HEK293 (cell line): Measurements from ENCODE around the gene TAS1R3.
A peak's percentile ranks its signal among the peaks of the same experiment; 100 is the strongest.

Experiments
- EGR2 ChIP-seq: fragments of 450-650 bp; formaldehyde crosslinking; IDR thresholded peaks from 2 replicates; pipeline ENCODE4 v1.5.1; 2016; ENCODE audit warnings: low read depth, missing biosample characterization, missing genetic modification characterization
- GFI1B ChIP-seq: fragments of 450-650 bp; formaldehyde crosslinking; IDR thresholded peaks from 2 replicates; pipeline ENCODE4 v1.5.1; 2016; ENCODE audit warnings: missing biosample characterization, missing genetic modification characterization
- GLIS1 ChIP-seq: fragments of 450-650 bp; formaldehyde crosslinking; IDR thresholded peaks from 2 replicates; pipeline ENCODE4 v1.5.1; 2016; ENCODE audit warnings: missing biosample characterization, missing genetic modification characterization
- HOXD13 ChIP-seq: sonication (generic); formaldehyde crosslinking; IDR thresholded peaks from 2 replicates; pipeline ENCODE4 v1.8.0; 2022; ENCODE audit warnings: missing genetic modification reagents, borderline replicate concordance
- IKZF3 ChIP-seq: fragments of 450-650 bp; IDR thresholded peaks from 2 replicates; pipeline ENCODE4 v1.5.0; 2018; ENCODE audit warnings: missing biosample characterization, mild to moderate bottlenecking, missing genetic modification characterization, moderate library complexity
- KLF1 ChIP-seq: fragments of 450-650 bp; formaldehyde crosslinking; IDR thresholded peaks from 2 replicates; pipeline ENCODE4 v1.5.1; 2016; ENCODE audit warnings: missing biosample characterization, missing genetic modification characterization
- MZF1 ChIP-seq: fragments of 450-650 bp; formaldehyde crosslinking; IDR thresholded peaks from 2 replicates; pipeline ENCODE4 v1.5.1; 2017; ENCODE audit warnings: missing biosample characterization, missing genetic modification characterization, borderline replicate concordance
- PRDM1 ChIP-seq: fragments of 450-650 bp; formaldehyde crosslinking; IDR thresholded peaks from 2 replicates; pipeline ENCODE4; 2016; ENCODE audit warnings: missing biosample characterization, missing genetic modification characterization
- RBAK ChIP-seq: fragments of 450-650 bp; formaldehyde crosslinking; IDR thresholded peaks from 2 replicates; pipeline ENCODE4 v1.5.1; 2016; ENCODE audit warnings: missing biosample characterization, missing genetic modification characterization
- SCRT2 ChIP-seq: fragments of 450-650 bp; formaldehyde crosslinking; IDR thresholded peaks from 2 replicates; pipeline ENCODE4 v1.5.1; 2016; ENCODE audit warnings: missing biosample characterization, missing genetic modification characterization
- SP2 ChIP-seq: fragments of 450-650 bp; formaldehyde crosslinking; IDR thresholded peaks from 2 replicates; pipeline ENCODE4 v1.5.1; 2016; ENCODE audit warnings: missing biosample characterization, missing genetic modification characterization
- SP7 ChIP-seq: fragments of 450-650 bp; formaldehyde crosslinking; IDR thresholded peaks from 2 replicates; pipeline ENCODE4 v1.5.1; 2016; ENCODE audit warnings: missing biosample characterization, missing genetic modification characterization
- ZBTB48 ChIP-seq: fragments of 450-650 bp; formaldehyde crosslinking; IDR thresholded peaks from 2 replicates; pipeline ENCODE4 v1.5.1; 2016; ENCODE audit warnings: missing biosample characterization, missing genetic modification characterization
- ZEB2 ChIP-seq: fragments of 450-650 bp; formaldehyde crosslinking; IDR thresholded peaks from 2 replicates; pipeline ENCODE4 v1.5.1; 2016; ENCODE audit warnings: missing biosample characterization, missing genetic modification characterization
- ZFHX2 ChIP-seq: fragments of 450-650 bp; formaldehyde crosslinking; conservative IDR thresholded peaks from 2 replicates; pipeline ENCODE4 v1.5.1; 2016; ENCODE audit warnings: missing biosample characterization, missing genetic modification characterization
- ZNF140 ChIP-seq: fragments of 450-650 bp; formaldehyde crosslinking; IDR thresholded peaks from 2 replicates; pipeline ENCODE4 v1.5.1; 2016; ENCODE audit warnings: missing biosample characterization, missing genetic modification characterization
- ZNF157 ChIP-seq: fragments of 450-650 bp; formaldehyde crosslinking; IDR thresholded peaks from 2 replicates; pipeline ENCODE4 v1.5.1; 2016; ENCODE audit warnings: missing biosample characterization, missing genetic modification characterization
- ZNF169 ChIP-seq: fragments of 450-650 bp; formaldehyde crosslinking; IDR thresholded peaks from 2 replicates; pipeline ENCODE4 v1.5.1; 2016; ENCODE audit warnings: missing biosample characterization, missing genetic modification characterization
- ZNF174 ChIP-seq: fragments of 450-650 bp; formaldehyde crosslinking; IDR thresholded peaks from 2 replicates; pipeline ENCODE4 v1.5.0; 2017; ENCODE audit warnings: missing biosample characterization, mild to moderate bottlenecking, missing genetic modification characterization
- ZNF239 ChIP-seq: fragments of 450-650 bp; formaldehyde crosslinking; IDR thresholded peaks from 2 replicates; pipeline ENCODE4 v1.5.1; 2016; ENCODE audit warnings: missing biosample characterization, missing genetic modification characterization
- ZNF335 ChIP-seq: fragments of 450-650 bp; formaldehyde crosslinking; conservative IDR thresholded peaks from 2 replicates; pipeline ENCODE4 v1.5.1; 2016; ENCODE audit warnings: missing biosample characterization, missing genetic modification characterization
- ZNF391 ChIP-seq: fragments of 450-650 bp; formaldehyde crosslinking; IDR thresholded peaks from 2 replicates; pipeline ENCODE4 v1.5.1; 2016; ENCODE audit warnings: low read depth, missing biosample characterization, missing genetic modification characterization, borderline replicate concordance
- ZNF473 ChIP-seq: fragments of 450-650 bp; formaldehyde crosslinking; IDR thresholded peaks from 2 replicates; pipeline ENCODE4 v1.5.1; 2017; ENCODE audit warnings: missing biosample characterization, missing genetic modification characterization
- ZNF521 ChIP-seq: fragments of 450-650 bp; formaldehyde crosslinking; IDR thresholded peaks from 2 replicates; pipeline ENCODE4 v1.5.1; 2017; ENCODE audit warnings: missing biosample characterization, mild to moderate bottlenecking, missing genetic modification characterization
- ZNF529 ChIP-seq: fragments of 450-650 bp; formaldehyde crosslinking; IDR thresholded peaks from 2 replicates; pipeline ENCODE4 v1.5.1; 2017; ENCODE audit warnings: missing genetic modification characterization, missing biosample characterization; ENCODE audit not compliant: insufficient replicate concordance
- ZNF561 ChIP-seq: fragments of 450-650 bp; IDR thresholded peaks from 2 replicates; pipeline ENCODE4 v1.5.1; 2018; ENCODE audit warnings: missing biosample characterization, missing genetic modification characterization, borderline replicate concordance
- ZNF776 ChIP-seq: fragments of 450-650 bp; formaldehyde crosslinking; IDR thresholded peaks from 2 replicates; pipeline ENCODE4 v1.5.0; 2017; ENCODE audit warnings: missing biosample characterization, missing genetic modification characterization, borderline replicate concordance
- ZNF837 ChIP-seq: fragments of 450-650 bp; formaldehyde crosslinking; IDR thresholded peaks from 2 replicates; pipeline ENCODE4 v1.5.1; 2016; ENCODE audit warnings: missing biosample characterization, missing genetic modification characterization
- TF ChIP-seq, protein P1 (sequence below): fragments of 450-650 bp; formaldehyde crosslinking; IDR thresholded peaks from 2 replicates; pipeline ENCODE4 v1.5.1; 2017; ENCODE audit warnings: missing biosample characterization, missing genetic modification characterization
- TF ChIP-seq, protein P2 (sequence below): fragments of 450-650 bp; formaldehyde crosslinking; IDR thresholded peaks from 2 replicates; pipeline ENCODE4 v1.5.1; 2016; ENCODE audit warnings: missing biosample characterization, missing genetic modification characterization
- TF ChIP-seq, protein P3 (sequence below): fragments of 450-650 bp; formaldehyde crosslinking; IDR thresholded peaks from 2 replicates; pipeline ENCODE4 v1.5.1; 2016; ENCODE audit warnings: missing biosample characterization, missing genetic modification characterization, low read depth
- TF ChIP-seq, protein P4 (sequence below): fragments of 450-650 bp; formaldehyde crosslinking; IDR thresholded peaks from 2 replicates; pipeline ENCODE4 v1.5.1; 2016; ENCODE audit warnings: missing biosample characterization, missing genetic modification characterization

TAS1R3 gene

DNA sequence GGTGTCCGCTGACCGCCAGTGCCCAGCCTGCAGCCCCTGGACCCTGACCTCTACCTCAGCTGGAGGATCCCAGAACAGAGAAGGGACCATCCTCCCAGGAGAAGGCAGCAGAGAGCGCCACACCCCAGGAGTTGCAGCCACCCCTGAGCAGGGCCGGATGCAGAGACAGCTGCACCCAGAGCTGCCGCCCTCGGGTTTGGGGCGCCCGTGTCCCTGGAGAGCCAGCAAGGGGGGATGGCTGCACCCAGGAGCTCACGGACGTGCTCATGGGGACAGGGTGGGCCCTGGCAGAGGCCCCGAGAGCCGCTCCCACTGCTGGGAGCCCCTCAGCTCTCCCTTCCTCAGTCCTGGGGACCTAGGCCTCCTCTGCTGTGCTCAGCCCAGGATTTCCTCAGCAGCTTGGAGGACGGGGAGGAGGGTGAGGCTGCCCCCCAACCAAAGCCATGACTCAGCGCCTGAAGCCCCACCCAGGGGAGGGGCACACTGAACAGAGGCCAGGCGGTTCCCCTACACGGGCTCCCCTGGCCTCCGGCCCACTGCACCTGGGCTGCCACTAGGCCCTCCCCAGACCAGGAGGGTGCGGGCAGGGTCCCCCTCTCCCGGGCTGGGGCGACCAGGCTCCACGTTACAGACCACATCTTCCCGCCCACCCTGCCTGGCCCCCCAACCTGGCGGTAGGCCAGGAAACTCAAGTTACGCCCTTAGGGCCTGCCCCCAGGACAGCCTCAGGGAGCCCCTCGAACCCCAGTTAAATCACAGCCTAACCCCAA lies 25.6 kb upstream of the TAS1R3 start (continued):
- TF ChIP-seq SP7 (tag by site-specific recombination) (peak; percentile 38; the same call in 1 of the 2 replicates), ZNF335 (tag by site-specific recombination) (no peak), ZNF473 (tag by site-specific recombination) (no peak), GFI1B (tag by site-specific recombination) (no peak), ZFHX2 (tag by site-specific recombination) (no peak), ZEB2 (tag by site-specific recombination) (no peak), ZNF561 (0 out of 2 replicates have a peak, but pooled peaks have one; percentile 28), ZNF837 (no peak), ZNF239 (tag by site-specific recombination) (no peak), ZNF157 (tag by site-specific recombination) (no peak), EGR2 (no peak), HOXD13 (CRISPR knock-in tag) (no peak), SP2 (peak; percentile 76), ZBTB48 (tag by site-specific recombination) (peak; percentile 93; the same call in 1 of the 2 replicates), ZNF140 (no peak), ZNF391 (tag by site-specific recombination) (no peak), ZNF521 (tag by site-specific recombination) (no peak), ZNF174 (no peak), KLF1 (tag by site-specific recombination) (peak; percentile 94), SCRT2 (tag by site-specific recombination) (no peak), RBAK (tag by site-specific recombination) (no peak), MZF1 (tag by site-specific recombination) (no peak), ZNF529 (tag by site-specific recombination) (no peak), IKZF3 (tag by site-specific recombination) (no peak), GLIS1 (tag by site-specific recombination) (peak; percentile 85), PRDM1 (tag by site-specific recombination) (no peak), ZNF169 (tag by site-specific recombination) (no peak), ZNF776 (tag by site-specific recombination) (no peak)
- TF ChIP-seq, protein P1, sequence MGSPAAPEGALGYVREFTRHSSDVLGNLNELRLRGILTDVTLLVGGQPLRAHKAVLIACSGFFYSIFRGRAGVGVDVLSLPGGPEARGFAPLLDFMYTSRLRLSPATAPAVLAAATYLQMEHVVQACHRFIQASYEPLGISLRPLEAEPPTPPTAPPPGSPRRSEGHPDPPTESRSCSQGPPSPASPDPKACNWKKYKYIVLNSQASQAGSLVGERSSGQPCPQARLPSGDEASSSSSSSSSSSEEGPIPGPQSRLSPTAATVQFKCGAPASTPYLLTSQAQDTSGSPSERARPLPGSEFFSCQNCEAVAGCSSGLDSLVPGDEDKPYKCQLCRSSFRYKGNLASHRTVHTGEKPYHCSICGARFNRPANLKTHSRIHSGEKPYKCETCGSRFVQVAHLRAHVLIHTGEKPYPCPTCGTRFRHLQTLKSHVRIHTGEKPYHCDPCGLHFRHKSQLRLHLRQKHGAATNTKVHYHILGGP (tag by site-specific recombination) = no peak
- TF ChIP-seq, protein P2, sequence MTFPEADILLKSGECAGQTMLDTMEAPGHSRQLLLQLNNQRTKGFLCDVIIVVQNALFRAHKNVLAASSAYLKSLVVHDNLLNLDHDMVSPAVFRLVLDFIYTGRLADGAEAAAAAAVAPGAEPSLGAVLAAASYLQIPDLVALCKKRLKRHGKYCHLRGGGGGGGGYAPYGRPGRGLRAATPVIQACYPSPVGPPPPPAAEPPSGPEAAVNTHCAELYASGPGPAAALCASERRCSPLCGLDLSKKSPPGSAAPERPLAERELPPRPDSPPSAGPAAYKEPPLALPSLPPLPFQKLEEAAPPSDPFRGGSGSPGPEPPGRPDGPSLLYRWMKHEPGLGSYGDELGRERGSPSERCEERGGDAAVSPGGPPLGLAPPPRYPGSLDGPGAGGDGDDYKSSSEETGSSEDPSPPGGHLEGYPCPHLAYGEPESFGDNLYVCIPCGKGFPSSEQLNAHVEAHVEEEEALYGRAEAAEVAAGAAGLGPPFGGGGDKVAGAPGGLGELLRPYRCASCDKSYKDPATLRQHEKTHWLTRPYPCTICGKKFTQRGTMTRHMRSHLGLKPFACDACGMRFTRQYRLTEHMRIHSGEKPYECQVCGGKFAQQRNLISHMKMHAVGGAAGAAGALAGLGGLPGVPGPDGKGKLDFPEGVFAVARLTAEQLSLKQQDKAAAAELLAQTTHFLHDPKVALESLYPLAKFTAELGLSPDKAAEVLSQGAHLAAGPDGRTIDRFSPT (tag by site-specific recombination) = peak; percentile 58
- TF ChIP-seq, protein P3, sequence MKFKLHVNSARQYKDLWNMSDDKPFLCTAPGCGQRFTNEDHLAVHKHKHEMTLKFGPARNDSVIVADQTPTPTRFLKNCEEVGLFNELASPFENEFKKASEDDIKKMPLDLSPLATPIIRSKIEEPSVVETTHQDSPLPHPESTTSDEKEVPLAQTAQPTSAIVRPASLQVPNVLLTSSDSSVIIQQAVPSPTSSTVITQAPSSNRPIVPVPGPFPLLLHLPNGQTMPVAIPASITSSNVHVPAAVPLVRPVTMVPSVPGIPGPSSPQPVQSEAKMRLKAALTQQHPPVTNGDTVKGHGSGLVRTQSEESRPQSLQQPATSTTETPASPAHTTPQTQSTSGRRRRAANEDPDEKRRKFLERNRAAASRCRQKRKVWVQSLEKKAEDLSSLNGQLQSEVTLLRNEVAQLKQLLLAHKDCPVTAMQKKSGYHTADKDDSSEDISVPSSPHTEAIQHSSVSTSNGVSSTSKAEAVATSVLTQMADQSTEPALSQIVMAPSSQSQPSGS (tag by site-specific recombination) = no peak
- TF ChIP-seq, protein P4, sequence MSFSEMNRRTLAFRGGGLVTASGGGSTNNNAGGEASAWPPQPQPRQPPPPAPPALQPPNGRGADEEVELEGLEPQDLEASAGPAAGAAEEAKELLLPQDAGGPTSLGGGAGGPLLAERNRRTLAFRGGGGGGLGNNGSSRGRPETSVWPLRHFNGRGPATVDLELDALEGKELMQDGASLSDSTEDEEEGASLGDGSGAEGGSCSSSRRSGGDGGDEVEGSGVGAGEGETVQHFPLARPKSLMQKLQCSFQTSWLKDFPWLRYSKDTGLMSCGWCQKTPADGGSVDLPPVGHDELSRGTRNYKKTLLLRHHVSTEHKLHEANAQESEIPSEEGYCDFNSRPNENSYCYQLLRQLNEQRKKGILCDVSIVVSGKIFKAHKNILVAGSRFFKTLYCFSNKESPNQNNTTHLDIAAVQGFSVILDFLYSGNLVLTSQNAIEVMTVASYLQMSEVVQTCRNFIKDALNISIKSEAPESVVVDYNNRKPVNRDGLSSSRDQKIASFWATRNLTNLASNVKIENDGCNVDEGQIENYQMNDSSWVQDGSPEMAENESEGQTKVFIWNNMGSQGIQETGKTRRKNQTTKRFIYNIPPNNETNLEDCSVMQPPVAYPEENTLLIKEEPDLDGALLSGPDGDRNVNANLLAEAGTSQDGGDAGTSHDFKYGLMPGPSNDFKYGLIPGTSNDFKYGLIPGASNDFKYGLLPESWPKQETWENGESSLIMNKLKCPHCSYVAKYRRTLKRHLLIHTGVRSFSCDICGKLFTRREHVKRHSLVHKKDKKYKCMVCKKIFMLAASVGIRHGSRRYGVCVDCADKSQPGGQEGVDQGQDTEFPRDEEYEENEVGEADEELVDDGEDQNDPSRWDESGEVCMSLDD (tag by site-specific recombination) = peak; percentile 82
